Measurements from ENCODE around the gene INO80E.

INO80E gene

DNA sequence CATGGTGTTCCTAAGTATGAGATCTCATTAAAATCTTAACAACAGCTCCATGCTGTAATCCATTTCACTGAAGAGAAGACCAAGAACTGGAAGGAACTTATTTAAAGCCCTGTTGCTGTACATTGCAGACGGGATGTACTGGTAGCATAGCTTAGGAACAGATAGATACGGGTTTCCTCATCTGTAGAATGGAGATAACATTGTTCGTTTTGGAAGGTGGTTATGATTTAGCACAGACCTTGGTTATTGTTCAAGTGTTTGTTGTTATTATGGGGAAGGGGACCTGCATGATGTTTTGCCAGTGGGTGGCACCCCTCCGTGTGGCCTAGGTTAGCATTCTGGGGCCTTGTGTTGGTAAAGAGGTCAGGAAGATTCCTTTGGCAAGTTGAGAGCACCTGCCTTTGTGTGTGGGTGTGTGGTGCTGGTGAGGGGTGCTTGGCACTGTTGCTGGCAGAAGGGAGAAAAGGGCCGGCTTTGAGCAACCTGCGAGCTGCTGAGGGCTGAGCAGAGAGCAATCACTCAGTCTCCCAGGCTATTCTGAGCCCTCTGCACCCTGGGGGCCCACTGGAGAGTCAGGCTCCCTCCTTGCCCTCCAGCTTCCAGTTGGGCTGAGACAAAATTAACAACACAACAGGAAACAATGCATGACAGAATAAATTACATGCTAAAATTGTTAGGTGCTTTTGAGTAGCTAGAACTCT is 20.1 kb upstream of the INO80E start:
- no peak for DNase-seq (ENCODE audit: low read depth in 2 of 2)

DNA sequence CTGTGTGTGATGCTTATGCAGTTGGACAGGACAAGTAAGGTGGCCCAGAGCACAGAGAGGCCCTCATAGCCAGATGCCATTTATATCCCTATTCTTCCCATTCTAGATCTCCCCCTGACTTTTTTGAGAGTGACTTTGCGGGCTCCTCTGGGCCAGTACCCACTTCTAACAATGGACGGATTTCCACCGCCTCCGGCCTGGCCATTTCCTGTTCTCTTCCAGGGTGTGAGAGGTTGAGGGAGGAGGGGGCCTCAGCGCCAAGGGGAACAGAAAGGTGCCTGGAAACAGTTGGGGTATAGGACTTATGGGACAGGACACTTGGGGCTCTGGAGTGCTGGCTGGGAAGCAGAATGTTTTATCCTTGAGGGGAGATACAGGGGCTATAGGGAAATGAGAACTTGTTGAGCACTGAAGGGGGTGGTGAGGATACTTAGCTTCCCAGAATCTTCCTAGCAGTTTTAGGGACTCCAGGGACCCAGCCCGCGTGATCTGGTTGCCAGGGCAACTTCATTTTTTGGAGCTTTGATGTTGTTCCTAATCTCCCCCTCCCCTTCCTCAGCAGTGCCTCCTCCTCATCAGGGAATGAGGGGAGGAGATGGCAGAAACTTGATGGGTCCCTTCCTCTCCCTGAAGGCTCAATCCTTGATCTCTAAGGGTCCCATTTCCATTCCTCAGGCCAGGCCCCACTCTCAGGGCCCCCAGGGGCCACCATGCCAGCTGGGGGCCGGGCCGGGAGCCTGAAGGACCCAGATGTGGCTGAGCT is 18.8 kb upstream of the INO80E start:
- DNase-seq (ENCODE audit: low read depth in 2 of 2) = no peak

DNA sequence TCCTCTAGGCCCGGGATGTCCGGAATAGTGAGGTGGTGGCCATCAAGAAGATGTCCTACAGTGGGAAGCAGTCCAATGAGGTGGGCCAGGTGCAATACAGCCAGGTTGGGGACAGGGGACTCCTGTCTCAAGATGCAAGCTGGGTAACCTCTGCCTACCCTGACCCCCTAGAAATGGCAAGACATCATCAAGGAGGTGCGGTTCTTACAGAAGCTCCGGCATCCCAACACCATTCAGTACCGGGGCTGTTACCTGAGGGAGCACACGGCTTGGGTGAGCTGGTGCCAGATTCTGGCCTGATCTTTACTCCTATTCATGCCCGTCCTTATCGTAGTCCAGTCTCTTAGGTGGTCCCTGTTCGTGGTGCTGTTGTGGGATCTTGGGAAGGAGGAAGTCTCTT is 18.0 kb upstream of the INO80E start:
- no peak for DNase-seq (ENCODE audit: low read depth in 2 of 2)

DNA sequence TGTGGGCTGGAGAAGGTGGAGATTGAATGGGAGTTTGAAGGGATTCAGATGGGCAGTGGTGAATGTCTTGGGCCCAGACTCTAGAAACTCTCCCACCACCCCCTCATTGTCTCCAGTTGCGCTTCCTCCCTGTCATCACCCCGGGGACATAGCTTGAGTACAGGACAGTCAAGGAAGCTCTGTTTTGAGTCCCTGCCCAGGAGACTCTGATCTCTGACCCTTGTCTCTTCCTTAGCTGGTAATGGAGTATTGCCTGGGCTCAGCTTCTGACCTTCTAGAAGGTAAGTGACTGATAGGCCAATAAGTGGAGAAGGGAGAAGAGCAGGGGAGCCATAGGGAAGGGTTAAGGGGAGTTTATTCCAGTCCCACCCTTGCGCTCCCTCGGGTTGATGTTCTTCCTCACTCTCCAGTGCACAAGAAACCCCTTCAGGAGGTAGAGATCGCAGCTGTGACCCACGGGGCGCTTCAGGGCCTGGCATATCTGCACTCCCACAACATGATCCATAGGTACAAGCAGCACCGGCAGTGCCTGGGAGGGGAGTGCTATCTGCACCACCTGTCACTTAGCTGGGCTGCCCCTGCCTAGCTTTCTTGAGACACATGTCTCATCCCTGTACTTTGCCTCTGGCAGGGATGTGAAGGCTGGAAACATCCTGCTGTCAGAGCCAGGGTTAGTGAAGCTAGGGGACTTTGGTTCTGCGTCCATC is 17.3 kb upstream of the INO80E start:
- DNase-seq (ENCODE audit: low read depth in 2 of 2) = no peak

- DNase-seq (ENCODE audit: low read depth in 2 of 2) = no peak
Measured at GRCh38 chr16:29982560-29983419, 13.3 kb upstream of the INO80E start.

GRCh38 chr16:29983420-29984136 is 12.5 kb upstream of the INO80E start:
- no peak for DNase-seq (ENCODE audit: low read depth in 2 of 2)

DNA sequence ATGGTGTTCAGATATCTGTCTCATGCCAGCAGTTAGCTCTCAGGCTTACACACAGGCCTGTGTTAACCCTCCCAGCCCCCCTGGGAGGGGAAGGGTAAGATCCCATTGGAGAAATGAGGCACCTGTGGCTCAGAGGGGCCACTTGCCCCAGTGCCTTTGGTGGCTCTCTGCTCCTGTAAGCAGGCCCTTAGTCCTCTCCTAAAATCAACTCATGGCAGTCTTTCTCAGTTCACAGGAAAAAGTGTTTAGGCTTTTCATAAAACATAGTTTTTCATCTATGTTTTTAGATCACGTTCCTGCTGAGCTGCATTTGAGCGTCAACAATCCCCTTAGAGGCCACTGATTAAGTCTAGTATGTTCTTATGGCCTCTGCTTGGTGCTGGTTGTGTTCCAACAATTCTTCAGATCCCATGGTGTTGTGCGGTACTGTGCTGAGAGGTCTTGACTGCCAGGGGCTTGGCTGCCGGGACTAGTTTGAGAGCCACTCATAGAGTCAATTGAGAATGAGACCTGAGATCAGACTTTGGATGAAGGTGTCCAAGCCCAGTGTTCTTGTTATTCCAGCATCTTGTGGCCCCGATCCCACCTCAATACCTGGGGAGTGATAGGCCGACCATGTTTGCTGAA is 11.8 kb upstream of the INO80E start:
- no peak for DNase-seq (ENCODE audit: low read depth in 2 of 2)

DNA sequence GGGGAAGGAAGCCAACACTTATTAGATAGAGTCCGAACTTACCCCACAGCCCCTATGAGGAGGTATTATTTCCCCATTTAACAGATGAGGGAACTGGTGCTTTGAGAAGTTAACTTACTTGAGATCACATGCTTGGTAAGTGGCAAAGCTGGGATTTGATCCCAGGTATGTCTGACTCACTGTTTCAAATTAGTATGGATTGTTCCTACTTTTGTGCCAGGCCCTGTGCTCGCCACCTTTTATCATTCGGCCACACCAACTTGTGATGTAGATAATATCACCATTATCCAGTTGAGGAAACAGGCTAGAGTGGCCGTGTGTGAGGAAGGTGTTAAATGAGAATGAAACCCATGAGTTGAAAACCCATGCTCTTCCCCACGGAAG is 11.3 kb upstream of the INO80E start:
- no peak for DNase-seq (ENCODE audit: low read depth in 2 of 2)

DNA sequence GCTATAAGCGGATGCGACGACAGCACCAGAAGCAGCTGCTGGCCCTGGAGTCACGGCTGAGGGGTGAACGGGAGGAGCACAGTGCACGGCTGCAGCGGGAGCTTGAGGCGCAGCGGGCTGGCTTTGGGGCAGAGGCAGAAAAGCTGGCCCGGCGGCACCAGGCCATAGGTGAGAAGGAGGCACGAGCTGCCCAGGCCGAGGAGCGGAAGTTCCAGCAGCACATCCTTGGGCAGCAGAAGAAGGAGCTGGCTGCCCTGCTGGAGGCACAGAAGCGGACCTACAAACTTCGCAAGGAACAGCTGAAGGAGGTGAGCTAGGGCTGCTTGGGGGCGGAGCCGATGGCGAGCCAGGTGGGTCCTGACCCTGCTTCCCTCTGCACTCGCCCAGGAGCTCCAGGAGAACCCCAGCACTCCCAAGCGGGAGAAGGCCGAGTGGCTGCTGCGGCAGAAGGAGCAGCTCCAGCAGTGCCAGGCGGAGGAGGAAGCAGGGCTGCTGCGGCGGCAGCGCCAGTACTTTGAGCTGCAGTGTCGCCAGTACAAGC is 10.7 kb upstream of the INO80E start:
- DNase-seq (ENCODE audit: low read depth in 2 of 2) = no peak

- no peak for DNase-seq (ENCODE audit: low read depth in 2 of 2)
Measured at GRCh38 chr16:29986231-29986630, 9.8 kb upstream of the INO80E start.

GRCh38 chr16:29986931-29987330 is 9.1 kb upstream of the INO80E start:
- DNase-seq (ENCODE audit: low read depth in 2 of 2) = no peak

GRCh38 chr16:29987371-29988085 is 8.5 kb upstream of the INO80E start:
- no peak for DNase-seq (ENCODE audit: low read depth in 2 of 2)

GRCh38 chr16:29988346-29989075 is 7.5 kb upstream of the INO80E start:
- no peak for DNase-seq (ENCODE audit: low read depth in 2 of 2)

- no peak for DNase-seq (ENCODE audit: low read depth in 2 of 2)
Measured at GRCh38 chr16:29989111-29989858, 6.8 kb upstream of the INO80E start.

GRCh38 chr16:29990034-29990433 is 6.0 kb upstream of the INO80E start:
- DNase-seq (ENCODE audit: low read depth in 2 of 2) = no peak

- no peak for DNase-seq (ENCODE audit: low read depth in 2 of 2)
Measured at GRCh38 chr16:29990883-29991570, 5.0 kb upstream of the INO80E start.

DNA sequence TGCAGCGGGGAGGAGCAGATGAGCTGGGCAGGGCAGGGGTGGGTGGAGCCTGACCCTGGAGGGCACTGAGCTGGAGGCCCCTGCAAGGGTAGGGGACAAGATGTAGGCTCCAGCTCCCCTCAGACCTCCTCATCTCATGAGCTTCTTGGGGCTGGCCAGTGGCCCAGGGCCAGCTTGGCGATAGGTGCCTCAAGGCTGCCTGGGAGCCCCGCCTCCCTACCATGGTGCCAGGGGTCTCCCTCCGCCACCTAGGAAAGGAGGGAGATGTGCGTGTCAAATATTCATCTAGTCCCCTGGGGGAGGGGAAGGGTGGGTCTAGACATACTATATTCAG is 4.5 kb upstream of the INO80E start:
- DNase-seq (ENCODE audit: low read depth in 2 of 2) = no peak

All from stimulated activated CD8-positive, alpha-beta memory T cell treated with anti-CD3 and anti-CD28 coated beads, Interleukin-15, amount 100 ng/mL, for 48 hours (primary cell).